ENCODE data around the gene DBNDD2. TPM values are rescaled to one million over a fixed set of nuclear protein-coding genes. Genes with fewer than 3 reads are reported as not detected.

The DBNDD2 gene
- total RNA-seq, 4 donors from 2014 or later: 53.2 to 115 (median 72.5) TPM

DNA sequence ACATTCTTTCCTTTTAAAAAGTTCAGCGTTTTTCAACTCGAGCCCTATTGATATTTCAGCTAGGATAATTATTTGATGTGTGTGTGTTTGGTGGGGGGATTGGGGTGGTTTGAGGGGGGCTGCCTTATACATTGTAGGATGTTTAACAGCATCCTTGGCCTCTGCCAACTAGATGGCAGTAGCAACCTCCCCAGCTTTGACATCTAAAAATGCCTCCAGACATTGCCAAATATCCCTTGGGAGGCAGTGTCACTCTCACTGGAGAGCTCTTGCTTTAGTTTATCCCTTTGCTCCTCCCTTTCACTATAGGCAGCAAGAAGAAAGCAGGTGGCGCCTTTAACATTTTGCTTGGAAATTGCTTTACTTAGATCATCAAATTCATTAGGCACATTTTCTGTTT, 15.4 kb upstream of the DBNDD2 start:
- 80 to 88% methylated on average over 3 of the region's 3 CpGs for WGBS, 2 donors
- no peak overlapping the region for H3K4me3 ChIP-seq (ENCODE audit: low read depth, poor library complexity, severe bottlenecking)
- TF ChIP-seq POLR2A (IDR thresholded peaks at IDR 0.05): no peak
- TF ChIP-seq, protein P1, sequence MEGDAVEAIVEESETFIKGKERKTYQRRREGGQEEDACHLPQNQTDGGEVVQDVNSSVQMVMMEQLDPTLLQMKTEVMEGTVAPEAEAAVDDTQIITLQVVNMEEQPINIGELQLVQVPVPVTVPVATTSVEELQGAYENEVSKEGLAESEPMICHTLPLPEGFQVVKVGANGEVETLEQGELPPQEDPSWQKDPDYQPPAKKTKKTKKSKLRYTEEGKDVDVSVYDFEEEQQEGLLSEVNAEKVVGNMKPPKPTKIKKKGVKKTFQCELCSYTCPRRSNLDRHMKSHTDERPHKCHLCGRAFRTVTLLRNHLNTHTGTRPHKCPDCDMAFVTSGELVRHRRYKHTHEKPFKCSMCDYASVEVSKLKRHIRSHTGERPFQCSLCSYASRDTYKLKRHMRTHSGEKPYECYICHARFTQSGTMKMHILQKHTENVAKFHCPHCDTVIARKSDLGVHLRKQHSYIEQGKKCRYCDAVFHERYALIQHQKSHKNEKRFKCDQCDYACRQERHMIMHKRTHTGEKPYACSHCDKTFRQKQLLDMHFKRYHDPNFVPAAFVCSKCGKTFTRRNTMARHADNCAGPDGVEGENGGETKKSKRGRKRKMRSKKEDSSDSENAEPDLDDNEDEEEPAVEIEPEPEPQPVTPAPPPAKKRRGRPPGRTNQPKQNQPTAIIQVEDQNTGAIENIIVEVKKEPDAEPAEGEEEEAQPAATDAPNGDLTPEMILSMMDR (IDR thresholded peaks at IDR 0.05): no peak
- intact Hi-C loops (cut with DNase I; ENCODE audit: low total_unique reads): no loop called here
- no peak for DNase-seq (ENCODE audit: low spot score in 2 of 2)

DNA sequence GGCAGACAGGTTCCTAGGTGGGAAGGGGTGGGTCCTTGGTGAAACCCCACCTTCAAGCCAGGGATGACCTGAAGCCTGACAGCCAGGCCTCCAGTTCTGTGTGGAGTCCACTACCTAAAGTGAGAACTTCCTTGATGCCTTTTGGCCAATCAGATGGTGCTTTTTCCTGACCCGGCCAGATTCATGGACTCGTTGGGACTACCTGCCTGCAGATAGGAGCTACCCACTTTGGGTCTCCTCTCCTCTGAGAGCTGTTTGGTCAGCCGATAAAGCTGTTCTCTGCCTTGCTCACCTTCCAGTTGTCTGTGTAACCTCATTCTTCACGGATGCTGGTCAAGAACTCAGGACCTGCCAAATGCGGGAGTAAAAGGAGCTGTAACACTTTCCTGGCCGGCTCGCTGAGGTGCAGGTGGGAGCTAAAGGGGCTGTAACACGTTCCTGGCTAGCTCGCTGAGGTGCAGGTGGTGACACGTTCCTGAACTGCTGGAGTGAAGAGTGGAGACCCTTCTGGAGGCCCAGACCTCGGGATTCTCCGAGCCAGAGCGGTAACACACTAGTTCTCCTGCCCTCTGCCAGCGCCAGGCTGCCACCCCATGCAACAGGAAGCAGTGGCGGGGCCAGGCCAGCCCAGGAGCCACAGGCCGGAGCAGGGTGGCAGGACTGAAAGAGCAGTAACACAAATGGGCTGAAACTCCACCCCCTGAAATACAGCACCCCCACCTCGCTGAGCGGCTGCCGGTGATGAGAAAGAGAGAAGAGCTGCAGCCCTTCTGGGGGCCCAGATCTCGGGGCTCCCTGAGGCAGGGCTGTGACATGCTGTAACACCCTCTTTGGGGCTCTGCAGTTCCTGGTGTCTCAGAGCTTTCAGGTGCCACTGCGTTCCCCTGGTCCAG, 13.6 kb upstream of the DBNDD2 start:
- WGBS, 2 donors: 80 to 86% methylated on average over 21 of the region's 21 CpGs
- DNase-seq (ENCODE audit: low spot score in 2 of 2): no peak
- intact Hi-C loops (cut with DNase I; ENCODE audit: low total_unique reads): no loop called here
- H3K4me3 ChIP-seq (ENCODE audit: low read depth, poor library complexity, severe bottlenecking): no peak overlapping the region
- TF ChIP-seq, protein P1 (IDR thresholded peaks at IDR 0.05): no peak
- no peak for TF ChIP-seq POLR2A (IDR thresholded peaks at IDR 0.05)

DNA sequence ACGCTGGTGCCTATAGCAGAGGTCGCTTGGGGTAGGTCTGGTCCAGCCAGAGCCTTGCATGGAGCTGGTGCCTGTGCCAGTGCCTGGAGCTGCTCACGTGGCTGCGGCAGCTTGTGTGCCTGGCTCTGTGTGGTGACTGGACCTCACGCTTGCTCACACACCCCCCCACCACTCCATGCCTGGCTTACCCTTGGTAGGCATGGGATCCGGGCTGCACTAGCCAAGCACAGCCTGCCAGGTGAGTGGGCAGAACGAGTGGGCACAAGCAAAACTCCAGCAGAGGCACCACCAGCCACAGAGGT, 13.0 kb upstream of the DBNDD2 start:
- intact Hi-C loops (cut with DNase I; ENCODE audit: low total_unique reads): no loop called here
- WGBS, 2 donors: 90 to 96% methylated on average over 4 to 7 of the region's 7 CpGs
- DNase-seq (ENCODE audit: low spot score in 2 of 2): no peak
- H3K4me3 ChIP-seq (ENCODE audit: low read depth, poor library complexity, severe bottlenecking): no peak overlapping the region
- TF ChIP-seq, protein P1 (IDR thresholded peaks at IDR 0.05): no peak
- TF ChIP-seq POLR2A (IDR thresholded peaks at IDR 0.05): no peak

DNA sequence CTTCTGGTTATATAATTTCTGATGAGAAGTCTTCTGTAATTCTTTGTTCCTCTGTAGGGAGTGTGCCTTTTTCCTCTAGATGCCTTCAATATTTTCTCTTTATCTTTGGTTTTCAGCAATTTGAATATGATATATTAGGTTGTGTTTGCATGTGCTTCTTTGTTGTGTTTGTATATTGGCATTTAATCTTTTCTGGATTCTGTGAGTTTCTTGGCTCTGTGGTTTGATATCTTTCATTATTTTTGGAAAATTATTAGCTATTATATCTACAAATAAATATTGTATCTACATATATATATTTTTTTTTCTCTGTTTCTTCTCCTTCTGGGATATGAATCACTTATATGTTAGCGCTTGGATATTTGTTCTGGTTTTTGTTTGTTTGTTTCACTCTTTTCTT, 9.1 kb upstream of the DBNDD2 start:
- WGBS, 2 donors: 94 to 100% methylated on average over 1 of the region's 1 CpG
- H3K4me3 ChIP-seq (ENCODE audit: low read depth, poor library complexity, severe bottlenecking): no peak overlapping the region
- intact Hi-C loops (cut with DNase I; ENCODE audit: low total_unique reads): no loop called here
- TF ChIP-seq POLR2A (IDR thresholded peaks at IDR 0.05): no peak
- DNase-seq (ENCODE audit: low spot score in 2 of 2): no peak

DNA sequence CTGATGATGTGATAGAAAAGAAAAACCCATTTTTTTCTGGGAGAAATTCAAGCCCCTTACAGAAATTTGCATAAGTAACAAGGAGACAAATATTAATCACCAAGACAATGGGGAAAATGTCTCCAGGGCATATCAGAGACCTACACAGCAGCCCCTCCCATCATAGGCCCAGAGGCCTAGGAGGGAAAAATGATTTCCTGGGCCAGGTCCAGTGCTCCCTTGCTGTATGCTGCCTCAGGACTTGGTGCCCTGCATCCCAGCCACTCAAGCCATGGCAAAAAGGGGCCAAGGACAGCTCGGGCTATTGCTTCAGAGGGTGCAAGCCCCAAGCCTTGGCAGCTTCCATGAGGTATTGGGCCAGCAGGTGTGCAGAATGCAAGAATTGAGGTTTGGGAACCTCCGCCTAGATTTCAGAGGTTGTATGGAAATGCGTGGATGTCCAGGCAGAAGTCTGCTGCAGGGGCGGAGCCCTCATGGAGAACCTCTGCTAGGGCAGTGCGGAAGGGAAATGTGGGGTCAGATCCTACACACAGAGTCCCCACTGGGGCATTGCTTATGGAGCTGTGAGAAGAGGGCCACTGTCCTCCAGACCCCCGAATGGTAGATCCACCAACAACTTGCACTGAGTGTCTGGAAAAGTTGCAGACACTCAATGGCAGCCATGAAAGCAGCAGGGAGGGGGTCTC, 7.6 kb upstream of the DBNDD2 start:
- intact Hi-C loops (cut with DNase I; ENCODE audit: low total_unique reads): no loop called here
- TF ChIP-seq, protein P1 (IDR thresholded peaks at IDR 0.05): no peak
- TF ChIP-seq POLR2A (IDR thresholded peaks at IDR 0.05): no peak
- no peak overlapping the region for H3K4me3 ChIP-seq (ENCODE audit: low read depth, poor library complexity, severe bottlenecking)
- WGBS, 2 donors: 89 to 94% methylated on average over 6 of the region's 6 CpGs
- DNase-seq (ENCODE audit: low spot score in 2 of 2): no peak

DNA sequence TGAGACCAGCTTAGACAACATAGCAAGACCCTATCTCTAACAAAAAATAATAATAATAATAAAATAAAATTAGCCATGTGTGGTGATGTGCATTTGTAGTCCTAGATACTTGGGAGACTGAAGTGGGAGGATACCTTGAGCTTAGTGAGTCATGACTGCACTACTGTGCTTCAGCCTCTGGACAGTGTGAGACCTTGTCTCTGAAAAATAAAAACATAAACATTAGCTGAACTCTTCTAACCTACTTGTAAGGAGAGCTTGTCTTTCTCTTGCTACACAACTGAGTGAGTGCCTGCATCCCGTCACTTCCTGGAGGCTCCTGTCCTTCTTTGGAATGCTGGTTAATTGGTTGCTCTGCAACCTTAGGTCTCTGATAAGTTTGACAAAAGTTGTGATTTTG, 5.1 kb upstream of the DBNDD2 start:
- WGBS, 2 donors: 97 to 100% methylated on average over 1 of the region's 1 CpG
- no peak overlapping the region for H3K4me3 ChIP-seq (ENCODE audit: low read depth, poor library complexity, severe bottlenecking)
- no peak for DNase-seq (ENCODE audit: low spot score in 2 of 2)
- TF ChIP-seq POLR2A (IDR thresholded peaks at IDR 0.05): no peak
- TF ChIP-seq, protein P1 (IDR thresholded peaks at IDR 0.05): no peak
- intact Hi-C loops (cut with DNase I; ENCODE audit: low total_unique reads): no loop called here
